ENCODE results near the gene WDR54.

WDR54 gene

GRCh38 chr2:74407682-74408081, 13.8 kb upstream of the WDR54 start:
- no peaks in the 10 kb centered on the region for H3K4me1 ChIP-seq (ENCODE audit: control insufficient read depth, low read depth, low read length)
- no peaks in the 10 kb centered on the region for H3K36me3 ChIP-seq (ENCODE audit: control insufficient read depth, low read depth, low read length)
- no peak overlapping the region for H3K9ac ChIP-seq (ENCODE audit: low read length)
- peaks cover 3% of the 10 kb centered on the region for H3K27me3 ChIP-seq (ENCODE audit: control insufficient read depth, insufficient read depth, low read length)
- H3K27ac ChIP-seq (ENCODE audit: low read length) = no peak overlapping the region
- no peaks in the 10 kb centered on the region for H3K9me3 ChIP-seq (ENCODE audit: control insufficient read depth, low read depth, low read length)
- no peak overlapping the region for H3K4me3 ChIP-seq (ENCODE audit: low read length)

GRCh38 chr2:74413001-74413698, 8.4 kb upstream of the WDR54 start:
- H3K9ac ChIP-seq (ENCODE audit: low read length) = no peak overlapping the region
- H3K36me3 ChIP-seq (ENCODE audit: control insufficient read depth, low read depth, low read length) = no peaks in the 10 kb centered on the region
- H3K9me3 ChIP-seq (ENCODE audit: control insufficient read depth, low read depth, low read length) = no peaks in the 10 kb centered on the region
- no peak overlapping the region for H3K4me3 ChIP-seq (ENCODE audit: low read length)
- no peak overlapping the region for H3K27ac ChIP-seq (ENCODE audit: low read length)
- peaks cover 1% of the 10 kb centered on the region for H3K27me3 ChIP-seq (ENCODE audit: control insufficient read depth, insufficient read depth, low read length)
- no peaks in the 10 kb centered on the region for H3K4me1 ChIP-seq (ENCODE audit: control insufficient read depth, low read depth, low read length)

- H3K9ac ChIP-seq (ENCODE audit: low read length) = no peak overlapping the region
These were observed 7.1 kb upstream of the WDR54 start for GRCh38 chr2:74414441-74414840.

GRCh38 chr2:74414881-74415761, 6.4 kb upstream of the WDR54 start:
- Histone ChIP-seq H3K9me3 (ENCODE audit: control insufficient read depth, low read depth, low read length) (no peaks in the 10 kb centered on the region), H3K36me3 (ENCODE audit: control insufficient read depth, low read depth, low read length) (no peaks in the 10 kb centered on the region), H3K9ac (ENCODE audit: low read length) (no peak overlapping the region), H3K27ac (ENCODE audit: low read length) (no peak overlapping the region), H3K4me1 (ENCODE audit: control insufficient read depth, low read depth, low read length) (no peaks in the 10 kb centered on the region), H3K27me3 (ENCODE audit: control insufficient read depth, insufficient read depth, low read length) (peaks cover 1% of the 10 kb centered on the region), H3K4me3 (ENCODE audit: low read length) (no peak overlapping the region)

More at GRCh38 chr2:74414441-74414840, 7.1 kb upstream of the WDR54 start:
- no peaks in the 10 kb centered on the region for H3K4me1 ChIP-seq (ENCODE audit: control insufficient read depth, low read depth, low read length)
- H3K27me3 ChIP-seq (ENCODE audit: control insufficient read depth, insufficient read depth, low read length) = no peaks in the 10 kb centered on the region
- no peaks in the 10 kb centered on the region for H3K36me3 ChIP-seq (ENCODE audit: control insufficient read depth, low read depth, low read length)
- no peaks in the 10 kb centered on the region for H3K9me3 ChIP-seq (ENCODE audit: control insufficient read depth, low read depth, low read length)
- H3K4me3 ChIP-seq (ENCODE audit: low read length) = no peak overlapping the region
- no peak overlapping the region for H3K27ac ChIP-seq (ENCODE audit: low read length)

- Histone ChIP-seq H3K9me3 (ENCODE audit: control insufficient read depth, low read depth, low read length) (no peaks in the 10 kb centered on the region), H3K27me3 (ENCODE audit: control insufficient read depth, insufficient read depth, low read length) (peaks cover 5% of the 10 kb centered on the region), H3K36me3 (ENCODE audit: control insufficient read depth, low read depth, low read length) (no peaks in the 10 kb centered on the region), H3K9ac (ENCODE audit: low read length) (no peak overlapping the region), H3K4me3 (ENCODE audit: low read length) (no peak overlapping the region), H3K4me1 (ENCODE audit: control insufficient read depth, low read depth, low read length) (no peaks in the 10 kb centered on the region), H3K27ac (ENCODE audit: low read length) (no peak overlapping the region)
These were observed 5.7 kb upstream of the WDR54 start for GRCh38 chr2:74415762-74416395.

GRCh38 chr2:74416778-74417177, 4.8 kb upstream of the WDR54 start:
- H3K27me3 ChIP-seq (ENCODE audit: control insufficient read depth, insufficient read depth, low read length) = peaks cover 5% of the 10 kb centered on the region
- H3K27ac ChIP-seq (ENCODE audit: low read length) = no peak overlapping the region
- H3K9ac ChIP-seq (ENCODE audit: low read length) = no peak overlapping the region
- no peaks in the 10 kb centered on the region for H3K36me3 ChIP-seq (ENCODE audit: control insufficient read depth, low read depth, low read length)
- H3K4me3 ChIP-seq (ENCODE audit: low read length) = no peak overlapping the region
- no peaks in the 10 kb centered on the region for H3K4me1 ChIP-seq (ENCODE audit: control insufficient read depth, low read depth, low read length)
- H3K9me3 ChIP-seq (ENCODE audit: control insufficient read depth, low read depth, low read length) = no peaks in the 10 kb centered on the region

- Histone ChIP-seq H3K9me3 (ENCODE audit: control insufficient read depth, low read depth, low read length) (no peaks in the 10 kb centered on the region), H3K36me3 (ENCODE audit: control insufficient read depth, low read depth, low read length) (no peaks in the 10 kb centered on the region), H3K4me1 (ENCODE audit: control insufficient read depth, low read depth, low read length) (no peaks in the 10 kb centered on the region), H3K4me3 (ENCODE audit: low read length) (no peak overlapping the region), H3K27ac (ENCODE audit: low read length) (no peak overlapping the region), H3K9ac (ENCODE audit: low read length) (no peak overlapping the region), H3K27me3 (ENCODE audit: control insufficient read depth, insufficient read depth, low read length) (peaks cover 5% of the 10 kb centered on the region)
These were observed 4.3 kb upstream of the WDR54 start for GRCh38 chr2:74417197-74417596.

- Histone ChIP-seq H3K9ac (ENCODE audit: low read length) (no peak overlapping the region), H3K4me1 (ENCODE audit: control insufficient read depth, low read depth, low read length) (no peaks in the 10 kb centered on the region), H3K9me3 (ENCODE audit: control insufficient read depth, low read depth, low read length) (no peaks in the 10 kb centered on the region), H3K27me3 (ENCODE audit: control insufficient read depth, insufficient read depth, low read length) (peaks cover 7% of the 10 kb centered on the region), H3K4me3 (ENCODE audit: low read length) (no peak overlapping the region), H3K27ac (ENCODE audit: low read length) (no peak overlapping the region), H3K36me3 (ENCODE audit: control insufficient read depth, low read depth, low read length) (no peaks in the 10 kb centered on the region)
These were observed 3.8 kb upstream of the WDR54 start for GRCh38 chr2:74417763-74418162.

GRCh38 chr2:74418312-74418711, 3.2 kb upstream of the WDR54 start:
- peaks cover 12% of the 10 kb centered on the region for H3K27me3 ChIP-seq (ENCODE audit: control insufficient read depth, insufficient read depth, low read length)
- no peak overlapping the region for H3K27ac ChIP-seq (ENCODE audit: low read length)

GRCh38 chr2:74419345-74419744, 2.2 kb upstream of the WDR54 start:
- H3K9me3 ChIP-seq (ENCODE audit: control insufficient read depth, low read depth, low read length) = no peaks in the 10 kb centered on the region
- peaks cover 19% of the 10 kb centered on the region for H3K27me3 ChIP-seq (ENCODE audit: control insufficient read depth, insufficient read depth, low read length)
- no peaks in the 10 kb centered on the region for H3K4me1 ChIP-seq (ENCODE audit: control insufficient read depth, low read depth, low read length)
- H3K9ac ChIP-seq (ENCODE audit: low read length) = no peak overlapping the region
- H3K36me3 ChIP-seq (ENCODE audit: control insufficient read depth, low read depth, low read length) = no peaks in the 10 kb centered on the region
- H3K4me3 ChIP-seq (ENCODE audit: low read length) = no peak overlapping the region
- no peak overlapping the region for H3K27ac ChIP-seq (ENCODE audit: low read length)

More at GRCh38 chr2:74418312-74418711, 3.2 kb upstream of the WDR54 start:
- no peak overlapping the region for H3K9ac ChIP-seq (ENCODE audit: low read length)
- no peaks in the 10 kb centered on the region for H3K9me3 ChIP-seq (ENCODE audit: control insufficient read depth, low read depth, low read length)
- H3K4me1 ChIP-seq (ENCODE audit: control insufficient read depth, low read depth, low read length) = no peaks in the 10 kb centered on the region
- no peaks in the 10 kb centered on the region for H3K36me3 ChIP-seq (ENCODE audit: control insufficient read depth, low read depth, low read length)
- H3K4me3 ChIP-seq (ENCODE audit: low read length) = no peak overlapping the region

GRCh38 chr2:74420006-74420405, 1.5 kb upstream of the WDR54 start:
- Histone ChIP-seq H3K27me3 (ENCODE audit: control insufficient read depth, insufficient read depth, low read length) (peaks cover 19% of the 10 kb centered on the region), H3K4me1 (ENCODE audit: control insufficient read depth, low read depth, low read length) (no peaks in the 10 kb centered on the region), H3K27ac (ENCODE audit: low read length) (no peak overlapping the region), H3K9me3 (ENCODE audit: control insufficient read depth, low read depth, low read length) (no peaks in the 10 kb centered on the region), H3K36me3 (ENCODE audit: control insufficient read depth, low read depth, low read length) (peaks cover 4% of the 10 kb centered on the region), H3K4me3 (ENCODE audit: low read length) (no peak overlapping the region), H3K9ac (ENCODE audit: low read length) (no peak overlapping the region)

Measured in iPS-18a (cell line).